ENCODE results near the gene GTF2E1.

- TF ChIP-seq YY1 (IDR thresholded peaks at IDR 0.05; ENCODE audit: insufficient read depth, insufficient read length) (no peak), SUZ12 (IDR thresholded peaks at IDR 0.05; ENCODE audit: extremely low read depth, insufficient read depth, insufficient read length) (no peak)
Measured at GRCh38 chr3:120742849-120743365, 363 bp downstream of the GTF2E1 start.

All from NT2/D1 (cell line).